Inflammatory macrophage treated with lipopolysaccharide for 1 hour (primary cell): ENCODE data around the gene FPGS.
A peak's percentile ranks its signal among the peaks of the same experiment; 100 is the strongest.

Source experiments
- DNase-seq, 2 donors: peaks; one replicate each; pipeline ENCODE4 v3.0.0-alpha.2; 2020 to 2022

FPGS gene

DNA sequence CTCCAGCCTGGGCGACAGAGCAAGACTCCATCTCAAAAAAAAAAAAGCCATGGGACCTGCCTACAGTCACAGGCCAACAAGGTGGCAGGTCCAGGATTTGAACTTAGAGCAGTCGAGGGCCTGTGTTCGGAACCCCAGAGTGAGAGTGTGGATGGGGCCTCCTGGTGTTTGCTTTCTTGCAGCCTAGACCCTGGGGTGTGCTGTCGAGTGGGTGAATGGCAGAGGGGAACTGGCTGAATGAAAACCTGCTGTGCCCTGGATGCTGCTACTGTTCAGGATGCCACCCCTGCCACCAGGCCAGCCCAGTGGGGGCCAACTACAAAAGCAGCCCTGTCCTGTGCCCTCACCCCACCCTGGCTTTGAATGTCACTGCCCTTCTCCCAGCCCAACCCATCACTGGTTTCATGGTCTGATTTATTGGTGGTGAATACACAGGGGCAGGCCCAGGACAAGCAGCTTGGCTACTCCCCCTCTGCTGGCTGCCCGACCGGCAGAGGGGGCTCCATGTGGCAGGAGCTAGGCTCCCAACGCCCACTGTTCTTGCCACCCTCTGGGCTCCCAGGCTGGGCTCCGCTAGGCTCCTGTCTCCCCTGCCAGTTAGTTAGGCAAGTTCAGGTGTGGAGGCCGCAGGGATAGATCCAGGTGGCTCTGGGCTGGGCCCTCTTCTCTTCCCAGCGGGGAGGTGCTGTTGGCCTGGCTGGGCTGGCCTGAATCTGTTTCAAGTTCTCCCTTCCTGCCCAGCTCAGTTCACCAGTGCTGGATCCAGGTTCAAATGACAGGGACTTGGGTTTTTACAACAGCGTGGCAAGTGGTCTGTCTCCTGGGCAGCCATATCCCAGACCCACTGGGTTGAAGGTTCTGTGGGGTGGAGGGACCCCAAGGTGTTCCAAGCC lies 12.2 kb downstream of the FPGS start:
- DNase-seq = no peak

DNA sequence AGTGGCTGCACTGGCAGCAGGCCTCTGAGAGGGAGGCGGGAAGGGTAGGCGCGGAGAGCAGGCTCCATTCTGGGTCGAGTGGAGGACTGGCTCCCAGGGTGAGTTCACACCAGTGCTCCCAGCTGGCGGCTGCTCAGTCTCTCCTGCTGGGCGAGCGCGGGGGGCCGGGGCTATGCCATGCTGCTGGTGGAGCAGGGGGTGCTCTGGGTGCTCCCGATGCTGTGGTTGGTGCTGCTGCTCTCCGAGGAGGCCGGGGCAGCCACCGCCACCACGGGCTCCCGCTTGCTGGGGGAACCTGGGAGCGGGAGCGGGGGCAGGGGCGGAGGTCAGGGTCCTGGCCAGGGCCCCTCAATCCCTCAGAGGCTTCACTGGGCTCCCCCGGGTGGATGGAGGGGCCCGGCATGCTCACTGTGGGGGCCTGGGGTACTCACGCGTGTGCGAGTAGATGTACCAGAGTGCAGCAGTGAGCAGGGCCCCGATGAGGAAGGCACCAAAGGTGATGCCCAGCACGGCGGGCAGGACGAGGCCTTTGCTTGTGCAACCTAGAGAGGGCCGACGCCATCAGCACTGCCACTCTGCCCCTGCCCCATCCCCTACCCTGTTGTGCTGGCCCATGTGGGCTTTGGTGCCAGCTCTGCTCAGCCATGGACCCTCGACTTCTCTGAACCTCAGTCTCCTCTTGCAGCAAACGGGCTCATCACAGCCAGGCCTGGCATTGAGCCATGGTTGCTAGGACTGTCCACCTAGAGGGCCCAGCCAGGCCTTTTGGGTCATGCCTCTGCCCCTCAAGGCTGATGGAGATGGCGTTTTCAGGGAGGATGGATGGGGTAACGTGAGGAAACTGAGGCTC lies 13.1 kb downstream of the FPGS start:
- no peak for DNase-seq

DNA sequence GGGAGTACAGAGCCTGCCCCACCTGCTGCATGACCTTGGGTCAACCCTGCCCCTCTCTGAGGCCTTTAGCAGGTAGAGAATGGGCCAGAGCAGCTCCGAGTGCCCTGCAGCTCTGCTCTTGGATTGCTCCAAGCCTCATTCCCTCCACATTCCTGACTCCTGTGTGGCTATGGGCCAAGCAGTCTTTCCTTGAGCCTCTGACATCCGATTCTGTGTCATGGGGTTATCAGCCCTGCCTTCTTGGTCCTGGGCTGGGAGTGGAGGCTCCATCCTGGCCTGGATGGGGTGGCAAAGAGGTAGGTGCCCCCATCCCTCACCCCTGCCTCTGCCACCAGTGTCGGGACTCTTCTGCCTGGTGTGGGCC lies 13.7 kb downstream of the FPGS start:
- no peak for DNase-seq

DNA sequence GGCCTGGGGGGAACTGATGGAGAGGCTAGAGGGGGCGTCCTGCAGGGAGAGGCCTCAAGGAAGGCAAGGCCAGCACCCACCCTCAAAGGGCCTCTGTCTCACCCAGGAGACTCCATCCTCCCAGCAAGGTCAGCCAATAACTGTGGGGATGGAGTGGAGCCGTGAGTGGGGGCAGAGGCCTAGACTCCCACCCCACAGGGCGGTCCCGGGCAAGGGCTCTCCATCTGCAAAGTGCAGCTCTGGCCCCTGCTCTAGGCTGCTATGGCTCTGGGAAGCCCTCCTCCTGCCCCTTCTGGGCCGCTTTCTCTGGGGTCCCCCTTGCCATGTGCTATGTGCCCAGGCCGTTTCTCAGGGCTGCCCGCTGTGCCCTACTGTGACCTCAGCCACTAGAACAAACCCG lies 14.0 kb downstream of the FPGS start:
- DNase-seq = no peak

DNA sequence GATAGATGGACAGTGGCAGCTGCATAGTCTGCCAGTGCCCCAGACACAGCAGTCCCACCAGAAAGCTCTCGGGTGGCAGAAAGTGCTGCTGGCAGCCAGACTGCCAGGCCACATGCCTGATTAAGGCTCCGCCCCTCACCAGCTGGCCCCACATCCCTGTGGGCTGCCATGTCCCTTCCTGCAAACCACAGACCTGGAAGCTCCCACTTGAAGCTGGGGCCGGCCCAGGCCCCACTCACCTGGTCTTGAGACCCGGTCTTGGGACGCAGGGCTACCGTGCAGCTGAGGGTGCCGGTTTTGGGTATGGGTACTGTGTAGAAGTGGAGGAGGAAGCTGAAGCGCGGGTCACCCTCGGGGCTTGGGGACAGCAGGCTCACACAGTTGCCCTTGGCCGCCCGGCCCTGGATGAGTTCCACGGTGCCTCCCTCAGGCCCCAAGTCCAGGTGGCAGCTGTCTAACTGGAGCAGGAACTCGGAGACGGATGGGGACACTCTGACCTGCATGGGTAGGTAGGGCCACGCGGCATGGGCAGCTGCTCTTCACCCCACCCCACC lies 15.3 kb downstream of the FPGS start:
- no peak for DNase-seq

DNA sequence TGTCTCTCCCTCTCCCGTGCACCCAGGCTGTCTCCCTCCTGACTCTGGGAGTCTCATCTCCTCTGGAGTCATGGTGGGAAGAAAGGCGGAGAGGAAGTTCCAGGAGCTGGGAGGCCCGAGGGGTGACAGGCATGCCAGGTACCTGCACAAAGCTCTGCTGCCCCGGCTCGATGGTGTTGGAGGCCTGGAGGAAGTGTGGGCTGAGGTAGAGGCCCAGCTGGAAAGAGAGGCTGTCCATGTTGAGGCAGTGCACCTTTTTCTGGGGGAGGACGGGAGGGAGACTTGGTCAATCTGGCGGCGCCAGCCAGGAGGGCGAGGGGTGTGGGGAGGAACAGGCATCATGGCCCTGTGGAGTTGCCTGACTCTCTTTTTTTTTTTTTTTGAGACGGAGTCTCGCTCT lies 15.9 kb downstream of the FPGS start:
- no peak for DNase-seq

DNA sequence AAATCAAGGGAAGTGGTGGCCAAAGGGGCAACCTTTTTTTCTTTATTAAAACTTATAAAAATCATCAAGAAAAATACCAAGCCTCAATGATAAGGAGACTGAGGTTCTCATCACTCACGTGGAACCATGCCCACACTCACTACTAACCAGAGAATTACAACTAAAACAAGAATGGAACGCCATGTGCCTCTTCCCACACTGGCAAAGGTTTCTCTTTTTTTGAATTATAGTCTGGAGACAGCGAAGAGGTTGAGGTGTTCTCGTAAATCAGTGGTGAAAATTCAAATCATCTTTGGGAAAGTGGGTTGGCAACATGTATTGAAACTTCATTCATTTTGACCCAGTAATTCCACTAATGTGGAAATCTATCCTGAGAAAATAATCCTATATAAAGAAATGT lies 19.4 kb downstream of the FPGS start:
- DNase-seq = no peak

DNA sequence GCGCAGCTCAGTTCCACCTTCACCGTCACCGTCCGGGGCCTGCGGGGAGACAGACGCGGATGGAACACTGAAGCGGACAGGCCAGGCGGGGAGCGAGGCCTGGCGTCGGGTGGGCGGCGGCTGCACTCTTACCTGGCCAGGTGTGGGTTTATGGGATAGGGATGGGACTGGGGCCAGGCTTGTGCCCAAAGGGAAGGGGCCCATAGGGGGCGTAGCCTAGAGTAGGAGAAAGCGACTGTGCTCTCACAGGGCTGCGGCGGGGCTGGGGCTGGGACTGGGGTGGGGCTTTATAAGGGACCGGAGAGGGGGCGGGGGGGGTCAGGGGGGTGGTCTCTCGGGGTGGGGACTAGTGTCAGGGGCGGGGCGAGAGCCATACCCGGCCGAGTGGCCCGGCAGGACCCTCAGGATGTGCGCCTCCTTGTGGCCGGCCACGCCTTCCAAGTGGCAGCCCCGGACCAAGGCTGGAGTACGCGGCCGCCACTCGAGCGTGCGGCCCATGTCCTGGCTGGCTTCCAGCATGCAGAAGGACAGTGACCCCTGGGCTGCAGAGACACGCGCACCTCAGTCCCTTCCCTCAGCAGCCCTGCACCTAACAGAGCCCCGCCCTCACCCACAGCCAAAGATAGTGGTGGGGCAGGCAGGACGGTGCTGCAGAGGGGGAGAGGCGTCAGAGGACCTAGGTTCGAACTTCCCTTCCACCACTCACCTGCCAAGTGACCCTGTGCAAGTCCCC lies 22.8 kb downstream of the FPGS start:
- no peak for DNase-seq

DNA sequence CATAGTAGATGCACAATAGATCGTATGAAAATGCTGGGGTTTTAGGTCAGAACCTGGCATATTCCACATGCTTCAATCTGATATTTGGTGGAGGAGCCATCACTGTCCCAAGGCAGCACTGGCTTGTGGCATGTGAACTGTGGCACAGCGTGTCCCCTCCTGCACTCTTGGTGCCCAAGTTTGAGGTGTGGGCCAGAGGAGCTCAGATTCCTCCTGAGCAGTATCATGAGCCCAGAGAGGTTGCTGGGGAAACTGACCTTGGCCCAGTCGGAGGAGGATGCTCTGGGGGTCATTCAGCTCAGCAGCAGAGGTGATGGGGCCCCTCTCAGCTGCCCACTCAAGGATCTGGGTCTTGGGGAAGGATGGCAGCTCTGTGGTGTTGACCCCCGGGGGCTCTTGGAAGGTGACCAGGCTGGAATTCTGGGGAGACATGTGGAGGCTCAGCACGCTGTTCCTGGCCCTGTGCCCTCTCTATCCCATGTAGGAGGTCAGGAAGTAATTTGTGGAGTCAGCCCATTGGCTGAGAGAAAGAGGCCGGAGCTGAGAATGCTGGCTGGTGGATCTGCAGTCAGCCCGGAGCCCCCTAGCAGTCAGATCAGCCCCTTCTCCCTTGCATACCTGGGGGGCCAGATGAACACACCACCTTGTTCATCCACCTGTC lies 23.7 kb downstream of the FPGS start:
- no peak for DNase-seq

DNA sequence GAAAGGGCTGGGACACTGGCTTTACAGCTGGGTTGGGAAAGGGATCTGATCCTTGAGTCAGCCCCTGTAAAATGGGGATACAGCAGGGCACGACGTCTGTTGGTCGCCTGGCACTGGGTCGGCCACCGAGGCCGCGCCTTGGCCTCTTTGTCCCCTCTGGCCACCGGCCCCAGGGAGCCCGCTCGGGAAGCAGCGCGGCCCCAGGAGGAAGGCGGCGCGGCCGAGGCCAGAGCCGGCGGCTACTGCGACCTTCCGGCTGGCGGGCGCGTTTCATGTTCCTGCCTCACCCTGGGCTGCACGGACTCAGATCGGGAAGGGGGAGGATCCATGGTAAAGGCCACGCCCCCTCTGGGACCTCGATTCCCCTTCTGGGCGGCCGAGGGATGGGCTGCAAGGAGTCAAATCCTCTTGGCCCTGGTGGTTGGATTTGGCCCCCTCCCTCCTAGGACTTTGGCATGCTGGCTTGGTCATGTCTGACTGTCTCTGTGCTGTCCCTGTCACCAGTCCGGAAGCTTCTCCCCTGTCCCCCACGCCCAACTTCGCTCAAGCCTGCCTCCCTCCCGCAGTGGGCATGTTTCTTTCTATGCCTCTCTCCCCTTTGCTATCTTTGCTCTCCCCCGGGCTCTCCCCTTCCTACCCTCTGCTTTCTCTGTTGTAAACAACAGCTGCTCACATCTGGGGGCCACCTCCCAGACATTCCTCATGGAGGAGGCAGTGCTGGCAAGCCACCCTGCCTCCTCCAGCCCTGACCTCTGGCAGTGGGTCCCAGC lies 25.8 kb downstream of the FPGS start:
- DNase-seq = peak; percentile 16 to 49

DNA sequence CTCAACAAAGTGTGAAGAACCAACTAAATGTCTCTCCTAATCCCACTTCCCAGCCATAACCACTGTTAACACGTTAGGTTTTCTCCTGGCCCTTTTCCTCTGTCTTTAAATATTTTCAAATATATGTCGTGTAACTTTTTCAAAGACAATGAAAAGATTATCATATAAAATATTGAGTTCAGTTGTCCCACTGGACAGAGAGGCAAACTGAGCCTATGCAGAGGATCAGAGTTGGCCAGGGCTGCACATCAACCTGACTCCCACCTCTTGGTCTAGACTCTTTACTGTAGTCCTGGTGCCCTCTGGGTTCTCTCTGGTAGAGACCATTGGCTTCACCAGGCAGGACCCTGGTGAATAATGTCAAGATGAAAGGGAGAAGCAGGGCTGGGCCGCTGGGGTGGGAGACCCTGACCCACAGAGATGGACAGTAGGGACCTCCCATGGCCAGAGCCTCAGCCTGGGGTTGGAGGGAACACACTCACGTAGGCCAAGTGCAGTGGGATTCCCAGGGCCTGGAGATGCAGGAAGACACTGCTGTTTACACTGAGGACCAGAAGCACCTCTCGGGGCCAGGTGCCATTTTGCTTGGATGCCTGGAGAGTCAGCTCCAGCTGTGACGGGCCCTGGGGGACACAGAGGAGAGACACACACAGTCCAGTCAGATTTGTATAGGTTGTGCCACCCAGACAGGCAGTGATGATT lies 26.7 kb downstream of the FPGS start:
- DNase-seq = no peak

DNA sequence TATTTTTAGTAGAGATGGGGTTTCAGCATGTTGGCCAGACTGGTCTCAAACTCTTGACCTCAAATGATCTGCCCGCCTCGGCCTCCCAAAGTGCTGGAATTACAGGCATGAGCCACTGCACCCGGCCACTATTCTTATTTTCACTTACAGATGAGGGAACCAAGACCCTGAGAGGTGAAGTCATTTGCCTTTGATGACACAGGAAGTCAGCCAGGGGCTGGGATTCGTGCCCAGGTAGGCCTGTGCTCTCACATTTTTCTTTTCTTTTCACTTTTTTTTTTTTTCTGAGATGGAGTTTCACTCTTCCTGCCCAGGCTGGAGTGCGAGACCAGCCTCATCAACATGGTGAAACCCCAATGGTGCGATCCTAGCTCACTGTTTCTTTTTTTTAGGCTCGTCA lies 29.6 kb downstream of the FPGS start:
- DNase-seq = no peak

DNA sequence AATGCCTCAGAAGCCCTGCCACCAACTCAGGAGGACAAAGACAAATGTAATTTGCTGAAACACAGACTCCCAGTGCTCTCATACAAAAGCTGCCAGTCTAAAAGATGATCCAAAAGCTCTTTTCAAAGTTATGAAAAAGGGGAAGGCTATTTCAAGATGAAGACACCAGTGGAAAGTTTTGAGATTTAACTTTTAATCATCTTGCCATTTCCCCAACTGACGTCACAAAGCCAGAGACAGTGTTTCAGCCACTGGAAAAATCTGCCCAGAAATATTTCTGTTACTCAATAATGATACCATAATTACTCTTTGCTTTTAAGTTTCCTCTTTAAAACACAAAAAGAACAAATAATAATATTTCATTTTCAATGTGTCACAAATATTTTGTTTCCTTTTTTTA lies 30.9 kb downstream of the FPGS start:
- DNase-seq = peak; percentile 95

DNA sequence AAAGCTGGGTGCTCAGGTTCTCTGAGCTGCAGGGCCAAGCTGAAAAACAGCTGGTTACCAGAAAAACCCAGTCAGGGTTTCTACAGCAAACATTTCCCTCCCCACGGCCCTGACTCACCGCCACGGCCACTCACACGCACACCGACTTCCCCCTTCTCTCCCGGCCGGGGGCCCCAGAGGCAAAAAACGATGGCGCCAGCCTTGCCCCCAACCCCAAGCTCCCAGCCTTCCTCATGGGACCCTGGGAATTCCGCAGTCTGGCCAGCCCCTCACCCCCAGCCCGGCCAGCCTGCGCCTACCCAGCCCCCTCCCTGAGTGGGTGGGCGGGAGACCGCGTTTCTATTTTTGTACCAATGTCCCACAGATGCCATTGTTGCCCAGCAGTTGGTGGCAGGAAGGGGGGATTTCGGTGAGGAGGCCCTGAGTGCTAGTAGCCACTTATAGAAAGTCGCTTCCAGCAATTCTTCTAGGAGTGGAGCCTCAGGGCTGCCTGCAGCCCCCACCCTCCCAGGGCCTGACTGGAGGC lies 33.4 kb downstream of the FPGS start:
- peak; percentile 85 to 88 for DNase-seq

DNA sequence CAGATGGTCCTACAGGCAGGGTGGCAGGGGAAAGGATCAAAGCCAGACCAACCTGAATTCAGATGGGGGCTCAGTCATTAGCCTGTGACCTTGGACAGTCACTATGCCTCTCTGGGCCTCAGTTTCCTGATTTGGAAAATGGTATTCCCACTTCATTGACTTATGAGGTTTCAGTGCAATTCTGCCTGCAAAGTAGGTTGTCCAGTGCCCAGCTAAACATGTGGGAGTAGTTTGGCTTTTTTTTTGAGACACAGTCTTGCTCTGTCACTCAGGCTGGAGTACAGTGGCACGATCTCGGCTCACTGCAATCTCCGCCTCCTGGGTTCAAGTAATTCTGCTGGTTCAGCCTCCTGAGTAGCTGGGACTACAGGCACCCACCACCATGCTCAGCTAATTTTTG lies 33.9 kb downstream of the FPGS start:
- DNase-seq = peak in 1 of 2 donors; percentile 37

DNA sequence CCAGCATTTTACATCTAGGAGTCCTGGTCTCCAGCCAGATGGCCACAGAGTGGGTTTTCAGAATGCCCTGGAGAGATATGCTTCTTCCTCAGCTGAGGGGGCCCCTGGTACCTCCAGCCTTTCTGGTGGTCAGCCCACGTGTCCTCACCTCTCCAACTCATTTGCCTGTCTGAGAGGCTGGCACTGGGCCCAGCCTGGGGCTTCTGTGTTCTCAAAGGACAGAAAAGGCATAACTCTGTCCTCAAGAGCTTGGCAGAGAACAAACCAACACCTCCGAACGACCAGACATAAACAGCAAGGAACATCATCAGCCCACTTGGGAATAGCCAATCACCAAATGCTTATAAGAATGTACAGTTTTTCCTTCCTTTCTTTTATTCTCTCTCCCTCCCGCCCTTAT lies 34.7 kb downstream of the FPGS start:
- no peak for DNase-seq

DNA sequence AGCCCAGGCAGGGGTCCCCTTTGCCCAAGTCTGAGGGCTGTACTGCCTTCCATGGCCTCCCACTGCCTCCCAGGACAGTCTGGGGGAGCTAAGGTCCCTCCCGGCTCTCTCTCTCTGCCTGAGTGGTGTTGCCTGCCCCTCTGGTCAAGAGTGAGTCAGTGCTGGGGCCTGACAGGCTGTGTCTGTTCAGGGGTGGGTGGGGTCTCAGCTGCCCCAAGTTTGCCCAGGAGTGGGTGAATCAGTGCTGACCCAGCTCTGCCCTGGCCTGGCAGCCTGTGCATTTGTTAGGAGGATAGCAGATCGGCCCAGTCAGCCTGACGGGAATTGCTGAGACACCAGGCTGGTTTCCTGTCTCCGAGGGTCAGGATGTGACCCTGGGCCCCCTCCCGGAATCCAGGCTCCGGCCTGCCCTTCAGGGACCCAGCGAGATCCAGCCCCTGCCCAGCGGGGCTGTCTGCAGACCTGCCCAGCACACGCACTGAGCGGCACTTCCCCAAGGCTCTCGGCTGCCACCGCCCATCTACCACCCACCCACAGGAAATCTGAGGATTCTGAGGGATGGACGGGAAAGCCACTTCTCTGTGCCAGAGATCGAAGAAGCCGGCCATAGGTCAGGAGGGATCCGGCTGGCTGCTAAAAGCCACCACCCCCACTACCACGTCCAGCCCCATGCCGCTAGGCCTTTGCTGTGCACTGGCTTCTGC lies 35.8 kb downstream of the FPGS start:
- DNase-seq = peak; percentile 76 to 91

DNA sequence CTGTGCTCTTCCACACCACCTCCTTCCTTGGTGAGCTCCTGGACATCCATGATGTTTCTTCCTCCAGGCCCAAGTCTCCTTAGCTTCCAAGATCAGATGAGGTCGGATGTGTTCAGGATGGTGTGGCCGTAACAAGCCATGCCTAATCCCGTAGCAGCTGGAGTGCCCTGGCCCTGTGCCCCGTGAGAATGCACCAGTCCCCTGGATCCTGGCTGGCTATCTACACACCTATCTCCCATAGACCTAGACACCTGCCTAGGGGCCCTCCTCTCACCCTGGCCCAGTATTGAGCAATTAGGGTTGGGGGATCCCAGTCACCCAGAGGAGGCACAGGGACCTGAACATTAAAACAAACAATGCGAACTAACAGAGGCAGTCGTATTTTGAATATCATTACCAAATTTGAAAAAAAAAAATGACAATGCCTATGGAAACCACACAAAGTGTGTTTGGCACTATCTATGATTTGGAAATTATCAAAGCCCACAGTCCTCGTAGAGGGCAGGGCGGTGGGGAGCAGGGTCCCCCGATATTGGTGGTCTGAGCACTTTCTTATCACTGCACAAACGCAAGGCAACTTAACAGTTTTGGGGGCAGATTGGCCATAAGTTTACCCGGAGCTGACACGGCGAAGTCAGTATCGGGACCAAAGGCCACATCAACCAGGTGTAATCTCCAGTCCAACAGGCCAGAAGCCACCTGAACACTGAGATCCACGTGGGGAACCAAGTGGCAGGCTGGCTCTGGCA lies 38.6 kb downstream of the FPGS start:
- DNase-seq = no peak

DNA sequence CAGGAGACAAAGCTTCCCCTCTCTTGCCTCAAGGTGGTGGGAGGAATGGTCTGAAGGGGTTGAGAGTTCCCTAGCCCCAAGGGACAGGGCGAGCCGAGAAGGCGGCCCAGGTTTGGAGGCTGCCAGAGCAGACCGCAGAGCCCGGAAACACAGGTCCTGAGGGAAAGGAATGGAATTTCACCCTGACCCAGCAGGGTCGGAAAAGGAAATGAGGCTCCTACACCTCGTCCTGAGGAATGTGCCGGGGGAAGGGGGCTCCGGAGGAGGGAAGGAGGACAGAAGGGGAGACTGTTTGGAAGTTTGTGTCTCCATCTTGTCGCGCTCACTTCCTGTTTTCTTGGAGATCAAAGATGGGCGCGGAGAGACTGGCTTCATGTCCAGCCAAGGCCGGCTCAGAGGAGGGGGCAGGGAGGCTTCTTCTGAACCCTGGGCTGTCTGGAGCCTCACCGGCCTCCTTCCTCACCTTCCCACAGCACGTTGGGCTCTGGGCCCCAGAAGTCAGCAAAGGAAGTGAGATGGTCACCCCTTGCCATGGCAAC lies 42.2 kb downstream of the FPGS start:
- DNase-seq = no peak
